HG02798 (cell line): Measurements from ENCODE around the gene DUSP10.
A peak's percentile ranks its signal among the peaks of the same experiment; 100 is the strongest.

Experiments
- ATAC-seq: cut with Tn5 transposase; IDR thresholded peaks from one replicate; pipeline ENCODE4 v1.9.1; 2021; ENCODE audit warnings: mild to moderate bottlenecking; ENCODE audit not compliant: unreplicated experiment, poor library complexity

DUSP10 gene

DNA sequence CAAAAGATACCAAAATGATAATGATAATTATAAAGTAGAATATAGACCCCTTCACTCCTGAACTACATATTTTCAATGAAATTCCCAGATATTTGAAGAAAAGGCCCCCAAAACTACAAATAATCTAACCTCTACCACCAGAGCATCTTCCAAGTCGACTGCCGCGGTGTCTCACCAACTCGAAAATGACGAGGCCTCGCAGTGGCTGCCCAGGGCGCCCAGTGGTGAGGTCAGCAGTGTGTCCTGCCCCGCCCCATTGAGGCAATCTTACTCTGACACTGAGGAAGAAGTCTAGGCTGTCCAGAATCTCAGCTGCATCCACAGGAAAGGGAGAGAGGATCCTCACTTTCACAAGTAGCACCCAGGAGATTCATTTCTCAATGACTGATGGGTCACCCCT lies 5.2 kb downstream of the DUSP10 start:
- no peak for ATAC-seq

DNA sequence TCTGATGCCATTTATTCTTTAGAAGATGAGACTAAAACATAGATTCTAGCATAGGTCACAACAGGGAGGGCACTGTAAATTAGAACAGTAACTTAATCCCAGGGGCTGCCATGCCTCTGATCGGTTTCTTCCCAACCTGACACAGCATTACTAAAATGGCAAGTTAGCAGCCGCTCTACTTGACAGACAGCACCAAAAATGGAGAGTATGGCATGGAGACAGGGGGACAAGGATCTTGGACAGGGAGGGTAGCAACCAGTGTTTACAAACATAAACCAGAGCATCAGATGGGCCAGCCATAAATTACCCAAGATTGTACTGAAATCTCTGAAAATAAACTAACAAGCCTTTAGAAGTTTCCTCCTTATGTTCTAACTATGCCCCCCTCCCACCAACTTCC lies 5.9 kb downstream of the DUSP10 start:
- no peak for ATAC-seq

DNA sequence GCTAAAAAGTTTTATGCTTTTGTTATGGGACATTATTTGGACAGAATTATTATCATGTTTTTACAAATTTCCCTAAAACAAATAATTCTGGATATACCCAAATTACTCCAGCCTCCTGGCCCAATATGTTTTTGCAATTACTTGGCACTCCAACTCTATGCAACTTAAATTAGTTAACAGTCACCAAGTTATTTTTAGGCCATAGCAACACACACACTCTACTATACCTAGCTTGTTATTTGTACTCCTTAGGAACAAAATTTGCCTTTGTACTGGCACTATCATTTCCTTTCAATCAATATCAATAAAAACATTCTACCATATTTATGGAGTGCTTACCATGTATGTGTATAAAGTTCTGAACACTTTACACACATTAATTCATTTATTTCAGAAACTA lies 7.7 kb downstream of the DUSP10 start:
- no peak for ATAC-seq

DNA sequence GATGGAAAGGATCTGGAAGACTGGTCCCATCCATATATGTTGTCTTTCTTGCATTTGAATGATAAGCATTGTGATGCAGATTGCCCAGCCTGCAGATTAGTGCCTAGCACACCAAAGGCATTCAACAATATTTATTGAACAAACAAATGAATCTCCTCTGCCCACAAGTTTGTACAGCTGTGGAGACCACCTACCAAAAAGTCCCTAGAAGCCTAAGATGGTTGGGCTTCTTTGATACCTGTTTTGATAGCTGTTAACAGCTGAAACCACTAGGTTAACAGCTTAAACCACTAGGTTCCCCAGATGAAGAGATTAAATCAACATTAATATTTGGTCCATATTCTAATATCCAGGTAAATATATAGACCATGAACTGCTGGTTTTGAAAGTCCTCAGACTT lies 9.8 kb downstream of the DUSP10 start:
- ATAC-seq = no peak

- ATAC-seq = no peak
Measured at GRCh38 chr1:221729771-221730330, 12.0 kb downstream of the DUSP10 start.

DNA sequence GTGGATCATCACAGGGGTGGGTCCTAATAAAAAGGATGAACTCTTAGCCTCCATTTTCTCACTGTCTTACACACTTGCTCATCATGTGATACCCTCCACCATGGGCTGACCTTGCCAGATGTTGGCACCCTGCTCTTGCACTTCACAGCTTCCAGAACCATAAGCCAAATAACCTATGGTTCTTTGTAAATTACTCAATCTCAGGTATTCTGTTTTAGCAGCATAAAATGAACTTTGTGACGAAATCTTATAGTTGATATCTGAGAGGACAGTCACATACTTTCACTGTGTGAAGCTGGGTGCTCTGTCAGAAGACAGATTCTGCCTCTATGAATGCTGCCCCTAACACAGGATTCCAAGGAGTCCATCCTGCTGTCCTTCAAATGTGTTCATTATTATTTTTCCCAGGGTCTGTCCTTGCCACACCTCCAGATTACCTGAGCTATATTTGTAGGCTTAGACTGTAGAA lies 13.8 kb downstream of the DUSP10 start:
- ATAC-seq = no peak

GRCh38 chr1:221727146-221728036 lies 14.5 kb downstream of the DUSP10 start:
- ATAC-seq = no peak

- peak; percentile 60 for ATAC-seq
Measured at GRCh38 chr1:221725735-221726672, 15.9 kb downstream of the DUSP10 start.

DNA sequence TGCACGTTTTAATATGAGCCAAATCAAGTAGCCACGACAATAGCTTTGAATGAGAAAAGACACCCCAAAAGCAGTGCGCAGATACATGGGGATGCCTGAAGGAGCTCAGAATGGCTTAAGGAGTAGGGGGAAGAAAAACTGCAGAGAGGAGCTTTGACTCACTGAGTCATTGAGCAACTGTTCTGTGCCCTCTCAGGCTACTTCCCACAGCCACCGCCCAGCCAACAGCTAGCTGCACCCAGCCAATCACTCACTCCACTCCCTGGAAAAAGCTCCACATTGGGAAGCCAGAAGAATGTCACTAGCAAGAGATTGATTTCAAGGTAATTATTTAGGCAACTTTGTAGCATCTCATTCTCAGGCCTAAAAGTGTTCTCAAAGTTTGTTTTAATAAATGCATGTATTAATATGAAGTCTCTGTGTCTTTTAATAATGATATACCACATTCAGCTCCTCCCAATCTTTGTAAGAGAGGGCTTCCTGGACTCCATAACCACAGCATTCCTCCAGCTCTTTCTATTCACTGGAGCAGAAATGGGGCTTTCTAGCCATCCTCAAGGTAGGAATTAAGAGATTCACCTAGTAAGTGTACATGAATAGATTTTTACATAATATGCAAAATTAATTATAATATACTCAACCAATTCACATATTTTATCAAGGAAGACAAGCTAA lies 16.8 kb downstream of the DUSP10 start:
- no peak for ATAC-seq

- ATAC-seq = no peak
Measured at GRCh38 chr1:221723848-221724236, 18.0 kb downstream of the DUSP10 start.

GRCh38 chr1:221723018-221723847 lies 18.7 kb downstream of the DUSP10 start:
- ATAC-seq = no peak

GRCh38 chr1:221722254-221723017 lies 19.5 kb downstream of the DUSP10 start:
- ATAC-seq = no peak

- ATAC-seq = no peak
Measured at GRCh38 chr1:221720545-221720944, 21.3 kb downstream of the DUSP10 start.

DNA sequence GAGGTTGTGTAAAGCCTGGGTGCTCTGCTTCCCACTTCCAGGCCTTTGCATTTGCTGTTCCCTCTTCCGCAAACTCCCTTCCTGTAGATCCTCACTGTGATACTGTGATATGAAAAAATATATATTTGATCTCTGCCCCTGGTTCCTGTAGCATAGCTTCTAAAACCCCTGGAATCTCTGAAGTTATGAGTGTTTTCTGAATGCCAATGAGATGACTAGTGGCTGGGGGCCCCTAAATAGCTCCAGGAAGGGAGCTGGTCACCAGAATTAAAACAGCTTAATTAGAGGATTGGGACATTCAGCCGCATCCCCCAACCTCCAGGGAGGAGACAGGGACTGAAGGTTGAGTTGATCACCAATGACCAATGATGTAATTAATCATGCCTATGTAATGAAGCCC lies 21.9 kb downstream of the DUSP10 start:
- no peak for ATAC-seq

GRCh38 chr1:221719278-221719597 lies 22.7 kb downstream of the DUSP10 start:
- ATAC-seq = no peak

DNA sequence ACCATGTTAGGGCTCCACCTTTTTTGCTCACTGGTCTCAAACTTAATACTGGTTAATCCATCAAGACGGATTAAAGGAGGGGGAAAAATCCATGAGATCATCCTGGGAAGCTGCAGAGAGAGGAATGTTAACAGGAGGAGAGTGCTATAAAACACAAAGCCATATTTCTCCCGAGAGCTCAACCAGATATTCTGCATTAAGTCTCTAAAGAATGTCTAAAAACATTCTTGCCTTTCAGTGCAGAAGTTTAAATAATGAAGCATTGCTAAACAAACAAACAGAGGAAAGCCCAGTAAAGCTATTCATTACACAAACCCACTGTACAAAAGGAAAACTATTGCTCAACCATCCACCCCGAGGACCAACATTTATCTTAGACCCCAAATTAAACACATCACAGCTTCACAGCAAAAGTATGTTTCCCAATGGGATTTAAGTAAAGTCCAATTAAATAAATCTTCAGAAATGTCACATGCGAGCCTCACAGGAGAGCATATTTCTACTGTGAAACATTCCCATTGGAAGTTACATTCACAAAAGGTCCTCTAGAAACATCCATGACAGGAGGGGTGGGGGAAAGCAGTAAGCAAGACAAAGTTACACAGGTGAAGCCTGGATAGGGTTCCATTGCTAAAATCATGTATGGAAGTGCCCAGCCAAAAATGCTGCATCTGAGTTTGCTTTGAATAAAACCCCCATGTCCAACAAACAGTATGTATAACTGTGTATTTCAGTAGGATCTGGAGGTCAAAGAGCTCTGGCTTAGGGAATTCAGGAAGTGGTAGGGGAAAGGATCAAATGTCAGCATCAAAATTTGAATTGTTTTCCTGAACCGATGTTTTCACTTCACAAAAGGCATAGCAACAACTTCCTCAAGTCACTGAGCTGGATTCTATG lies 23.3 kb downstream of the DUSP10 start:
- no peak for ATAC-seq

- no peak for ATAC-seq
Measured at GRCh38 chr1:221717485-221717853, 24.4 kb downstream of the DUSP10 start.
